Stimulated activated CD8-positive, alpha-beta memory T cell treated with anti-CD3 and anti-CD28 coated beads, Interleukin-12 subunit alpha, Interleukin-12 subunit beta, amount 100 ng/mL, for 24 hours (primary cell): ENCODE measurements around the gene COQ5.
"Not testable (repeated sequence)": the region's sequence is repeated elsewhere in the genome, so short reads cannot be mapped to it uniquely, and the experiment has no call there.

Experiments used
- DNase-seq: peaks from one replicate; pipeline ENCODE4 v3.0.0-alpha.2; 2020; ENCODE audit errors: extremely low read depth

The COQ5 gene

DNA sequence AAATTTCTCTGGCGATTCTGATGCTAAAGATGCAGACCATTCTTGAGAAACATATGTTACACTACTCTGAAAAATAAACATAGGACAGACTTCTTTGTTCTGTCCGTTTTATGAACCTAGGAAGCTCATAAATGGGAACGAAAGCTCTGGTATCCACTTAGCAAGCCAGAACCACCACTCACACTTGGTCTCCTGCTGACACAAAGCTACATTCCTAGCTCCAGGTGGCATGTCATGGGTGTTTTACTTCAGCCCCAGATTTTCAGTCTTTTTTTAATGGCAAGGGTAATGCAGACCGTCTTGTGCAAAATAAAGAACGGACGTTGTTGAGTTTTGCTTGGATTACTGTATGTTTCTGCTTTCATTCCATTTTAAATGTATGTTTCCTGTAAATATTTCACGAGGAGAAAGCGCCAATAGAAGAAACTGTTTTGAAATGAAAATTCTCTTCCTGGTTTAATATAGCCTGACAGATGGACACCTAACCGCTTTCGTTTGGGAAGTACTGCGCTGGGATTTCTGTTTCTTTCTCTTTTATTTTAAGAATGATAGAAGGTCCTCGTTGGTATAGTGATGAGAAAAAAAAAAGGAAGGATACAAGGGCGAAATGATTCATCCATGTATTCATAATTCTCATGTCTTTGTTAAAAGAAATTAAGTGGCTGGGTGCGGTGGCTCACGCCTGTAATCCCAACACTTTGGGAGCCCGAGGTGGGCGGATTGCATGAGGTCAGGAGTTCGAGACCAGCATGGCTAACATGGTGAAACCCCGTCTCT, 871 bp upstream of the COQ5 start:
- no peak for DNase-seq

- DNase-seq = no peak
Measured at GRCh38 chr12:120522568-120522967, 6.4 kb downstream of the COQ5 start.

DNA sequence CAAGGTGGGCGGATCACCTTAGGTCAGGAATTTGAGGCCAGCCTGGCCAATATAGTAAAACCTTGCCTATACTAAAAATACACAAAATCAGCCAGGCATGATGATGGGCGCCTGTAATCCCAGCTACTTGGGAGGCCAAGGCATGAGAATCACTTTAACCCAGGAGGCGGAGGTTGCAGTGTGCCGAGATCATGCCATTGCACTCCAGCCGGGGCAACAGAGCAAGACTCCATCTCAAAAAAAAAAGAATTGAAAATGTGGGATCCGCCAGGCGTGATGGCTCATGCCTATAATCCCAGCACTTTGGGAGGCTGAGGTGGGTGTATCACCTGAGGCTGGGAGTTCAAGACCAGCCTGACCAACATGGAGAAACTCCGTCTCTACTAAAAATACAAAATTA, 9.6 kb downstream of the COQ5 start:
- DNase-seq = not testable (repeated sequence)

- no peak for DNase-seq
Measured at GRCh38 chr12:120515496-120515895, 13.5 kb downstream of the COQ5 start.

DNA sequence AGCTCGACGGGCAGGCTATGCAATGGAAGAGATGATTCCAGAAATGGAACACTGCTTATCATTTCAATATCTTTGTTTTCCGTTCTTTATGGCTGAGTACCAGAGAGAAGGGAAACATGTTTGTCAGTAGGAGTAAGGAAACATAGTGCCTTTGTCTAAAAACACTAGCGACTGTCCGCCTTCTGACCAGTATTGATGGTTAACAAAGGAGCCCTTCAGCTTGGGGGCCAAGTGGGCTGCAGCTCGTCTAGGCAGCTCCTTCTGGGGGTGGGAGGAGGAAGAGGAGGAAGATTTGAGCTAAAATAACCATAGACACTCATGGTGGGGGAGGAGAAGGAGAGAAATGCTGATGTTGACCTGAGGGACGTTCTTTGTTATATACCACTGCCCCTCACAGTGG, 15.0 kb downstream of the COQ5 start:
- DNase-seq = no peak

- no peak for DNase-seq
Measured at GRCh38 chr12:120508537-120508936, 20.4 kb downstream of the COQ5 start.

- no peak for DNase-seq
Measured at GRCh38 chr12:120504587-120504986, 24.4 kb downstream of the COQ5 start.

DNA sequence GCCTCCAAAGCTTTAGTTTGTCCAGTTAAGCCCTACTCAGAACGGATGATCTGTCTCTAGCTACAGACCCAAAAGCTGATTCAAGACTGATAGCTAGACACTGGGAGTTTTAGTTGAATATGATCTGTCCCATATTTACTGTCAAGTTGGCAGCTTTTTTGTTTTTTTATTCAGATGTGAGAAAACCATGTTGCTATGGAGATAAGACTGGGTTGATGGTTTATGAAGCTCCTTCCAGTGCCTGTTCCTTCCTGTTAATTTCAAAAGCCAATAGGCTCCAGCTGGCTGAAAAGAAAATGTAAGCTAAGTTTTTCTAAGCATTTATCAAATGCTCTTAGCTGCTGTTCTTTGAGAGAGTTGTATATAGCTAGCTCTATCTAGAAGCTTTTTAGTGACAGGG, 28.4 kb downstream of the COQ5 start:
- no peak for DNase-seq

GRCh38 chr12:120498870-120499515, 30.0 kb downstream of the COQ5 start:
- DNase-seq = no peak

DNA sequence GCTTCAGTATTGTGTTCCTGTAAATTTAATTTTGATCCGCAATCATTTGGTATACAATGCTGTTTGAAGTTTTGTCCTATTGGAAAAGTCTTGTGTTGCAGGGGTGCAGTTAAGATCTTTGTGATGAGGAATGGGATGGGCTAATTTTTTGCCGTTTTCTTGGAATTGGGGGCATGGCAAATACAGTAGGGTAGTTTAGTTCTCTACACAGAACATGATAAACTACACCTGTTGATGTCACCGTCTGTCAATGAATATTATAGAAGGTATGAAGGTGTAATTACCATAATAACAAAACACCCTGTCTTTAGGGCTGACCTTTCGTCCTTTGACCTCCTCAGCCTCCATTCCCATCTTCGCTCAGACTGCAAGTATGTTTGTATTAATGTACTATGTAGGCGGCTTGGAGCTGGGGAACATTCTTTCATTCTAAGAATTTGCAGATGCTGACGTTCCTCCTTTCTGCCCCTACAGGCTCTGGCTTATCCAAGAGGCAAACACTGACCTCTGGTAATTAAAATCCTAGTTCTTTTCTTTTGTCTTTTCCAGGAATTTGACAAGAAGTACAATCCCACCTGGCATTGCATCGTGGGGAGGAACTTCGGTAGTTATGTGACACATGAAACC, 31.3 kb downstream of the COQ5 start:
- no peak for DNase-seq

GRCh38 chr12:120496413-120497340, 32.3 kb downstream of the COQ5 start:
- no peak for DNase-seq

GRCh38 chr12:120495731-120496412, 33.1 kb downstream of the COQ5 start, which contains the start of gene DYNLL1:
Gene DYNLL1, plus strand, starts transcription at chr12:120496113. Its CDS starts 309 bp downstream, at chr12:120496422.
- DNase-seq = peak; percentile 92

GRCh38 chr12:120495186-120495730, 33.7 kb downstream of the COQ5 start:
- DNase-seq = no peak

DNA sequence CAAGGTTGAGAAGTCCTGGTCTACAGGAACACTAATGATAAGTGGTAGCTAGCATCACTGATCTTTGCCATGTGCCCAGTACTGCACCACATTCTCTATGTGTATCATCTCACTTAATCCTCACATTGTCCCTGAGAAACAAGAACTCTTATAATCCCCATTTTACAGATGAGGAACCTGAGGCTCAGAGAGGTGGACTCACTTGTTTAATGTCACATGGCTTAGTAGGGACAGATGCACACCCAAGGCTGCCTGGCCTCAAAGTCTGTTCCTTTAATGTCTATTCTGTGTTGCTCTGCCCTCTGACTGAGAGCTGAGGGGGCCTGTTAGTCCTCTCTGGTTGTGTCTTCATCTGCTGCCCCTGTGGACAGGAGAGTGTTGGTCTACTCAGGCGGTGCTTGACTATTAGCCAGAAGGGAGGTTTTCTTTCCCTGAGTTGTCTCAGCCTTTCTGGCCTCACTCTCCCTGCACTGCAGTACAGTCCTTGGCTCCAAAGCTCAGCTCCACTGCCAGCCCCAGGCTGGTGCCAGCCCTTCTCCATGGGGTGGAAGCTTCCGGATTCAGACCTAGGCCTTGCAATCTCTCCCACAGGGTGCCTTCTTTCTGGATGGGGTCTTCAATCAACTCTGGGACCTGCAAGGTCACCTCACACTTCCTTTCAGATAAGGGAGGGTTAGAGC, 38.0 kb downstream of the COQ5 start:
- DNase-seq = no peak

- no peak for DNase-seq
Measured at GRCh38 chr12:120490325-120490724, 38.6 kb downstream of the COQ5 start.

GRCh38 chr12:120489018-120489417, 39.9 kb downstream of the COQ5 start:
- no peak for DNase-seq

GRCh38 chr12:120488057-120488640, 40.8 kb downstream of the COQ5 start:
- no peak for DNase-seq

- not testable (repeated sequence) for DNase-seq
Measured at GRCh38 chr12:120487552-120487951, 41.4 kb downstream of the COQ5 start.

DNA sequence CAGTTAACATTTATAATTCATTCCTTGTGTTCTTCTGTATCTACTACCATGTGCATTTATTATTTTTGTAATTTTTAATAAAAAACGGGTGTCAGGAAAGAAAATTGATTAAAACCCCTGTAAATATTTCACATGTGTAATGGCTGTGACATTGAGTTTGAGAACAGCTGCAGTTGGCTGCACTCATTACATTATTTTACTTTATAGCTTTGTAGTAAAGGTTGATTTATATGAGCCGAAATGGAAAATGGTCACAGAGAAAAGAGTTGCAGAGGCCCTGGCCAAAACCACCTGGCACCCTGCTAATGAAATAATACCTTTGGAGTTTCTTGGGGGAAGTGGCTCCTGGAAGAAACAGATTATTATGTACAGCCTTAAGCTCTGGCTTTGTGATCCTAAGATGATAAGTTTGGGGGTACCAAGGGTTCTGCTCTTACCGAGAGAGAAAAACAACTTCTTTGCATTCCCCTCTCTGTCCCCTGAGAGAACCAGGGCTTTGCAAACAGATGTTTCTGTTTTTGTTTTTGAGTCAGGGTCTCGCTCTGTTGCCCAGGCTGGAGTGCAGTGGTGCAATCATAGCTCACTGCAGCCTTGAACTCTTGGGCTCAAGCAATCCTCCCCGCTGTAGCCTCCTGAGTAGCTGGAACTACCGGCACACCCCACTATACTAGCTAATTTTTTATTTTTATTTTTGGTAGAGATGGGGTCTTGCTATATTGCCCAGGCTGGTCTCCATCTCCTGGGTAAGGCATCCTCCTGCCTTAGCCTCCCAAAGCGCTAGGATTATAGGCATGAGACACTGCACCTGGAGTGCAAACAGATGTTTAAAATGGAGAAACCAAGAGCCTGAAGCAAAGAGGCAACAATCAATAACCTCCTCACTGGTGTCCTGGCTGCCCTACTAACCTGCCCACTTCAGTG, 42.7 kb downstream of the COQ5 start:
- DNase-seq = no peak
